ENCODE data around the gene PANX2. TPM values are rescaled to one million over a fixed set of nuclear protein-coding genes. Genes with fewer than 3 reads are reported as not detected.
"Not testable (repeated sequence)": the region's sequence is repeated elsewhere in the genome, so short reads cannot be mapped to it uniquely, and the experiment has no call there.

PANX2 gene
- total RNA-seq, 1 donor from 2014 or later: 3.0 TPM

GRCh38 chr22:50200461-50201190 lies 30.1 kb downstream of the PANX2 start, which contains the start of gene SELENOO:
TSS of gene SELENOO (plus strand) at chr22:50201011. CDS start at chr22:50201037, 26 bp downstream.
- peak within 1 kb of the TSS; percentile 90 for H3K4me3 Mint-ChIP-seq
- no peak for TF ChIP-seq CTCF (conservative IDR thresholded peaks at IDR 0.05)
- H3K27me3 Mint-ChIP-seq: no peaks in the 10 kb centered on the region
- H3K27ac Mint-ChIP-seq: peak within 1 kb of the TSS; percentile 76
- peaks cover 16% of the 10 kb centered on the region for H3K4me1 Mint-ChIP-seq (ENCODE audit: unreplicated experiment)
- H3K36me3 Mint-ChIP-seq: peaks cover 20% of the 10 kb centered on the region
- DNase-seq (ENCODE audit: extremely low spot score, unreplicated experiment): peak; percentile 92
- H3K9me3 Mint-ChIP-seq: no peaks in the 10 kb centered on the region

GRCh38 chr22:50201191-50202129 lies 30.9 kb downstream of the PANX2 start:
- H3K36me3 Mint-ChIP-seq: peaks cover 20% of the 10 kb centered on the region
- peaks cover 16% of the 10 kb centered on the region for H3K4me1 Mint-ChIP-seq (ENCODE audit: unreplicated experiment)
- peak overlapping the region; percentile 76 for H3K27ac Mint-ChIP-seq
- no peaks in the 10 kb centered on the region for H3K27me3 Mint-ChIP-seq
- DNase-seq (ENCODE audit: extremely low spot score, unreplicated experiment): no peak
- no peak for TF ChIP-seq CTCF (conservative IDR thresholded peaks at IDR 0.05)
- H3K4me3 Mint-ChIP-seq: peak overlapping the region; percentile 90
- H3K9me3 Mint-ChIP-seq: no peaks in the 10 kb centered on the region

GRCh38 chr22:50202130-50202666 lies 31.7 kb downstream of the PANX2 start:
- H3K27me3 Mint-ChIP-seq: no peaks in the 10 kb centered on the region
- H3K27ac Mint-ChIP-seq: peak overlapping the region; percentile 76
- H3K4me3 Mint-ChIP-seq: peak overlapping the region; percentile 90
- DNase-seq (ENCODE audit: extremely low spot score, unreplicated experiment): no peak
- TF ChIP-seq CTCF (conservative IDR thresholded peaks at IDR 0.05): no peak
- no peaks in the 10 kb centered on the region for H3K9me3 Mint-ChIP-seq
- peaks cover 16% of the 10 kb centered on the region for H3K4me1 Mint-ChIP-seq (ENCODE audit: unreplicated experiment)
- peaks cover 20% of the 10 kb centered on the region for H3K36me3 Mint-ChIP-seq

GRCh38 chr22:50203288-50203687 lies 32.8 kb downstream of the PANX2 start:
- no peak for TF ChIP-seq CTCF (conservative IDR thresholded peaks at IDR 0.05)
- H3K4me3 Mint-ChIP-seq: no peak overlapping the region

GRCh38 chr22:50204571-50204970 lies 34.0 kb downstream of the PANX2 start:
- DNase-seq (ENCODE audit: extremely low spot score, unreplicated experiment): no peak
- Mint-ChIP-seq H3K36me3 (peaks cover 20% of the 10 kb centered on the region), H3K27me3 (no peaks in the 10 kb centered on the region), H3K27ac (no peak overlapping the region), H3K4me1 (ENCODE audit: unreplicated experiment) (peaks cover 16% of the 10 kb centered on the region), H3K4me3 (no peak overlapping the region), H3K9me3 (no peaks in the 10 kb centered on the region)
- no peak for TF ChIP-seq CTCF (conservative IDR thresholded peaks at IDR 0.05)

More at GRCh38 chr22:50203288-50203687, 32.8 kb downstream of the PANX2 start:
- Mint-ChIP-seq H3K27me3 (no peaks in the 10 kb centered on the region), H3K36me3 (peaks cover 20% of the 10 kb centered on the region), H3K9me3 (no peaks in the 10 kb centered on the region), H3K4me1 (ENCODE audit: unreplicated experiment) (peaks cover 16% of the 10 kb centered on the region), H3K27ac (no peak overlapping the region)
- DNase-seq (ENCODE audit: extremely low spot score, unreplicated experiment): no peak

GRCh38 chr22:50204998-50205397 lies 34.5 kb downstream of the PANX2 start:
- not testable (repeated sequence) for H3K27me3 Mint-ChIP-seq; H3K4me3 Mint-ChIP-seq; H3K9me3 Mint-ChIP-seq; H3K27ac Mint-ChIP-seq; DNase-seq (ENCODE audit: extremely low spot score, unreplicated experiment)
- H3K36me3 Mint-ChIP-seq: peaks cover 24% of the 10 kb centered on the region
- peaks cover 21% of the 10 kb centered on the region for H3K4me1 Mint-ChIP-seq (ENCODE audit: unreplicated experiment)

Data from type B pancreatic cell (in vitro differentiated cells).